Osteocyte (in vitro differentiated cells): ENCODE data around the gene ADAM10. TPM values are rescaled to one million over a fixed set of nuclear protein-coding genes. Genes with fewer than 3 reads are reported as not detected.

ENCODE experiments used
- DNase-seq: peaks from one replicate; pipeline ENCODE4 v3.0.0; 2021; ENCODE audit warnings: mixed read lengths; ENCODE audit not compliant: unreplicated experiment; ENCODE audit errors: extremely low spot score
- H3K27ac Mint-ChIP-seq: one replicate; pipeline ENCODE4 v1.8.0; 2021; ENCODE audit warnings: mild to moderate bottlenecking, mixed read lengths; ENCODE audit not compliant: unreplicated experiment
- H3K27me3 Mint-ChIP-seq: one replicate; pipeline ENCODE4 v1.8.0; 2021; ENCODE audit warnings: mixed read lengths; ENCODE audit not compliant: unreplicated experiment
- H3K36me3 Mint-ChIP-seq: one replicate; pipeline ENCODE4 v1.8.0; 2021; ENCODE audit warnings: mixed read lengths; ENCODE audit not compliant: unreplicated experiment
- H3K4me1 Mint-ChIP-seq: one replicate; pipeline ENCODE4 v1.8.0; 2021; ENCODE audit warnings: mixed read lengths; ENCODE audit not compliant: unreplicated experiment
- H3K4me3 Mint-ChIP-seq: one replicate; pipeline ENCODE4 v1.8.0; 2021; ENCODE audit warnings: mild to moderate bottlenecking, moderate library complexity, mixed read lengths; ENCODE audit not compliant: unreplicated experiment
- H3K9me3 Mint-ChIP-seq: one replicate; pipeline ENCODE4 v1.8.0; 2021; ENCODE audit warnings: mixed read lengths; ENCODE audit not compliant: unreplicated experiment
- total RNA-seq: library from RNA; stranded (reverse); gene quantifications from 2 replicates; pipeline ENCODE4 v1.2.1, GENCODE V29; 2021
- TF ChIP-seq, protein P1 (sequence below): fragments of 200-600 bp; sonication (generic); IDR thresholded peaks from 2 replicates; pipeline ENCODE4 v1.5.0; 2021; ENCODE audit warnings: antibody characterized with exemption, mild to moderate bottlenecking, moderate library complexity

ADAM10 gene
- total RNA-seq, 1 donor from 2014 or later, result 169 TPM

DNA sequence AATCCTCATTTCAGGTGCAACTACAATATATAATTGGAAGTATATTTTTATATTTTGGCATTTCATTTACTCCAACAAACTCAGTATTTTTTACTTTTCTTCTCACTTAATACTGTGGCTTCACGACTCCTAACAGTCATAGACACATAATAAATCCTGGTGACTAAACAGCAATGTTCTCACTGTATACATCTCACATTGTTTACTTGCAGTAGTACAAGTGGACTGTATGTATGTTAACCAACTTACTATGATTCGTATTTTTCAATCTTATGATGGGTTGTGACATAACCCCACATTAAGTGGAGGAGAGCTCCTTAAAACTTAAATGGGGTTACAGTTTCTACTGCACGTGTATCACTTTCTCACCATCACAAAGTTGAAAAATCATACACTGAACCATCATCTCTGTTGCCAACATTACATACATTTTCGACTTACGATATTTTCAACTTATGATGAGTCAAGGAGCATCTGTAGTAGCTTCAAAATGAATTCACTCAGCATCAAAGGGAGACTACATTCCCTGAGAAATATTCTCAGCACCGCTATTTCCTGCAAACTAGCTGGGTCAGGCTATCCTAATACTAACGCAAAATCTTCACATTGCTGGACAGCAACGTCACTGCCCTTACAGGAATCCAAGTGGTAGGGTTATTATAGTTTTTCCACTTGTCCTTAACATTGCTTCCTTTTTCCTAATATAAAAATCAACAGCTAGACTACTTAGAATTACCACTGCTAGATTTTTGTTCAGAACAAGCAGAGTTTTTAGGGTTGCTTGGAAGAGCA, 7.3 kb downstream of the ADAM10 start:
- H3K4me3 Mint-ChIP-seq, result no peak overlapping the region

DNA sequence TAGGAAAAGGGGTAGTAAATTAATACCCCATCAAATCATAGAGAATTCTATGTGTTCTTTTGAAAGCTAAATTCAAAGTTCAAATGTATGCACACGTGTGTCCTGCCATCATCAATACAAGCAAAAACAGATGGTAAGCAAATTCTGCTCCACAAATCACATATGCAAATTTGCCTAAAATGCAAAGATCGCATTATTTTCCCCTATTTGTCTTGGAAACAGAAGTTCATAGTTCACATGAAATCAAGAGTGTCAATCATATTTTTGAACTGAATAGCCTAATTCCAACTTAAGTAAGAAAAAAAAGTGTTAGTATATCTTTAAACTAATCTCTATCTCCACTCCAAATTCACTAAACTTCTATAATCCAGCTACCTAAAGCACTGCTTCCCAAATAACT, 8.5 kb downstream of the ADAM10 start:
- H3K9me3 Mint-ChIP-seq, result no peaks in the 10 kb centered on the region
- no peak overlapping the region for H3K27ac Mint-ChIP-seq
- peaks cover 54% of the 10 kb centered on the region for H3K4me1 Mint-ChIP-seq
- DNase-seq, result no peak
- no peaks in the 10 kb centered on the region for H3K27me3 Mint-ChIP-seq
- TF ChIP-seq, protein P1, sequence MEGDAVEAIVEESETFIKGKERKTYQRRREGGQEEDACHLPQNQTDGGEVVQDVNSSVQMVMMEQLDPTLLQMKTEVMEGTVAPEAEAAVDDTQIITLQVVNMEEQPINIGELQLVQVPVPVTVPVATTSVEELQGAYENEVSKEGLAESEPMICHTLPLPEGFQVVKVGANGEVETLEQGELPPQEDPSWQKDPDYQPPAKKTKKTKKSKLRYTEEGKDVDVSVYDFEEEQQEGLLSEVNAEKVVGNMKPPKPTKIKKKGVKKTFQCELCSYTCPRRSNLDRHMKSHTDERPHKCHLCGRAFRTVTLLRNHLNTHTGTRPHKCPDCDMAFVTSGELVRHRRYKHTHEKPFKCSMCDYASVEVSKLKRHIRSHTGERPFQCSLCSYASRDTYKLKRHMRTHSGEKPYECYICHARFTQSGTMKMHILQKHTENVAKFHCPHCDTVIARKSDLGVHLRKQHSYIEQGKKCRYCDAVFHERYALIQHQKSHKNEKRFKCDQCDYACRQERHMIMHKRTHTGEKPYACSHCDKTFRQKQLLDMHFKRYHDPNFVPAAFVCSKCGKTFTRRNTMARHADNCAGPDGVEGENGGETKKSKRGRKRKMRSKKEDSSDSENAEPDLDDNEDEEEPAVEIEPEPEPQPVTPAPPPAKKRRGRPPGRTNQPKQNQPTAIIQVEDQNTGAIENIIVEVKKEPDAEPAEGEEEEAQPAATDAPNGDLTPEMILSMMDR, result no peak
- H3K36me3 Mint-ChIP-seq, result peaks cover 3% of the 10 kb centered on the region
- H3K4me3 Mint-ChIP-seq, result no peak overlapping the region

More for the DNA sequence above, 7.3 kb downstream of the ADAM10 start:
- Mint-ChIP-seq H3K36me3 (peaks cover 3% of the 10 kb centered on the region), H3K4me1 (peaks cover 56% of the 10 kb centered on the region), H3K9me3 (no peaks in the 10 kb centered on the region), H3K27ac (peak overlapping the region; percentile 73), H3K27me3 (no peaks in the 10 kb centered on the region)
- TF ChIP-seq, protein P1, result no peak
- no peak for DNase-seq

- Mint-ChIP-seq H3K27me3 (no peaks in the 10 kb centered on the region), H3K9me3 (no peaks in the 10 kb centered on the region), H3K36me3 (peaks cover 3% of the 10 kb centered on the region), H3K27ac (no peak overlapping the region), H3K4me3 (no peak overlapping the region), H3K4me1 (peaks cover 53% of the 10 kb centered on the region)
- no peak for DNase-seq
- TF ChIP-seq, protein P1, result no peak
Measured at GRCh38 chr15:58740436-58740835, 9.1 kb downstream of the ADAM10 start.

GRCh38 chr15:58738046-58738707, 11.3 kb downstream of the ADAM10 start:
- peaks cover 46% of the 10 kb centered on the region for H3K4me1 Mint-ChIP-seq
- H3K27ac Mint-ChIP-seq, result no peak overlapping the region
- TF ChIP-seq, protein P1, result no peak
- H3K9me3 Mint-ChIP-seq, result no peaks in the 10 kb centered on the region
- H3K36me3 Mint-ChIP-seq, result no peaks in the 10 kb centered on the region
- H3K4me3 Mint-ChIP-seq, result no peak overlapping the region
- H3K27me3 Mint-ChIP-seq, result no peaks in the 10 kb centered on the region
- DNase-seq, result no peak

GRCh38 chr15:58737298-58737697, 12.2 kb downstream of the ADAM10 start:
- Mint-ChIP-seq H3K9me3 (no peaks in the 10 kb centered on the region), H3K4me1 (peaks cover 44% of the 10 kb centered on the region), H3K27me3 (no peaks in the 10 kb centered on the region), H3K4me3 (no peak overlapping the region), H3K27ac (no peak overlapping the region), H3K36me3 (no peaks in the 10 kb centered on the region)
- no peak for DNase-seq
- TF ChIP-seq, protein P1, result no peak
